ENCODE measurements around the gene GPR6. TPM values are rescaled to one million over a fixed set of nuclear protein-coding genes. Genes with fewer than 3 reads are reported as not detected.

GPR6 gene, protein sequence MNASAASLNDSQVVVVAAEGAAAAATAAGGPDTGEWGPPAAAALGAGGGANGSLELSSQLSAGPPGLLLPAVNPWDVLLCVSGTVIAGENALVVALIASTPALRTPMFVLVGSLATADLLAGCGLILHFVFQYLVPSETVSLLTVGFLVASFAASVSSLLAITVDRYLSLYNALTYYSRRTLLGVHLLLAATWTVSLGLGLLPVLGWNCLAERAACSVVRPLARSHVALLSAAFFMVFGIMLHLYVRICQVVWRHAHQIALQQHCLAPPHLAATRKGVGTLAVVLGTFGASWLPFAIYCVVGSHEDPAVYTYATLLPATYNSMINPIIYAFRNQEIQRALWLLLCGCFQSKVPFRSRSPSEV
- not detected in 2 replicates for total RNA-seq (2022)
- not detected for Bru-seq, nascent RNA
- BruChase-seq, experiment 1, labeled RNA remaining after a 6-hour chase: not detected
- BruChase-seq, experiment 2, labeled RNA remaining after a 2-hour chase: not detected
- long read RNA-seq: 0 reads

DNA sequence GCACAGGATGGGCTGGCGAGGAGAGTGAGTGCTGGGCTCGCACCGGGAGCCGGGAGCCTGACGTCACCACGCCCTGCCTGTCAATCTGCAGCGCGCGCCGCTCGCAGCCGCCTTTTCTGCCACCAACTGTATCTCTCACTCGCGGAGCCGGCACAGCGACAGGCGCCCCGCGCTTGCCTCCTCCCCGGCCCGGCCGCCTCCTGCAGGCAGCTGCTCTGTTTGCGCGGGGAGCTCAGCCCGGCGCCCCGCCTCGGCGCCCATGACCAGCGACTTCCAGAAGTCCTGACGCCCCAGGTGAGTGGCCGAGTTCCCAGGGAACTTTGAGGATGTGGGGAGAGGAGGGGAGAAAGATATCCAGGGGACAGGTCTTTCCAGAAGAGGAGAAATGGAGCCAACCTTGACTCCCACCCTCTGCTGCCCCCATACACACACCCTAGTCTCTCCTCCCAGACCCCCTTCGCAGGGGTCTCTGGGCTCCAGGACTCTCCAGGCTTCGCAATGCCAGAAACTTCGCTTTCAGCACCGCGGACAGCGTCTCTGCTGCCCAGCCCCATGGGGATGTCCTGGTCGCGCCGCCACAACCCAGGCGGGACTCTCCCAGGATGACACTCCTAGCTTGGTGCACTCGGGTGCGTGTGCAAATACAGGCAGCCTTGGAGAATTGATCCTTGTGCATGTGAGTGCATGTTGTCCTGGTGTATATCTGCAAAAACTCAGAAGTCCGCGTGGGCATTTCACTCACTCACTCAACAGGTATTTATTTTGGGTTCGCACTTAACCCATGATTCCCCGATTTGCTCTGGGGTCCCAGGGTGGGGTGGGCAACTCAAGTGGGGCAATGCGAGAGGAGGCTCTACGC, at the start of gene GPR6:
Gene GPR6, plus strand, starts transcription at position 138 of the 859 bp plus-strand sequence. CDS start 802 bp downstream, outside the sequence.
- Mint-ChIP-seq H3K27ac (ENCODE audit: low read depth, unreplicated experiment) (no peak within 1 kb of the TSS), H3K36me3 (ENCODE audit: insufficient read depth, unreplicated experiment) (no peaks in the 10 kb centered on the region), H3K27me3 (ENCODE audit: insufficient read depth, unreplicated experiment) (peaks cover 47% of the 10 kb centered on the region), H3K4me1 (ENCODE audit: insufficient read depth, unreplicated experiment) (no peaks in the 10 kb centered on the region), H3K9me3 (ENCODE audit: unreplicated experiment) (no peaks in the 10 kb centered on the region), H3K4me3 (ENCODE audit: unreplicated experiment) (no peak within 1 kb of the TSS)
- intact Hi-C loops (cut with micrococcal nuclease): no loop called here
- TF ChIP-seq, protein P1, sequence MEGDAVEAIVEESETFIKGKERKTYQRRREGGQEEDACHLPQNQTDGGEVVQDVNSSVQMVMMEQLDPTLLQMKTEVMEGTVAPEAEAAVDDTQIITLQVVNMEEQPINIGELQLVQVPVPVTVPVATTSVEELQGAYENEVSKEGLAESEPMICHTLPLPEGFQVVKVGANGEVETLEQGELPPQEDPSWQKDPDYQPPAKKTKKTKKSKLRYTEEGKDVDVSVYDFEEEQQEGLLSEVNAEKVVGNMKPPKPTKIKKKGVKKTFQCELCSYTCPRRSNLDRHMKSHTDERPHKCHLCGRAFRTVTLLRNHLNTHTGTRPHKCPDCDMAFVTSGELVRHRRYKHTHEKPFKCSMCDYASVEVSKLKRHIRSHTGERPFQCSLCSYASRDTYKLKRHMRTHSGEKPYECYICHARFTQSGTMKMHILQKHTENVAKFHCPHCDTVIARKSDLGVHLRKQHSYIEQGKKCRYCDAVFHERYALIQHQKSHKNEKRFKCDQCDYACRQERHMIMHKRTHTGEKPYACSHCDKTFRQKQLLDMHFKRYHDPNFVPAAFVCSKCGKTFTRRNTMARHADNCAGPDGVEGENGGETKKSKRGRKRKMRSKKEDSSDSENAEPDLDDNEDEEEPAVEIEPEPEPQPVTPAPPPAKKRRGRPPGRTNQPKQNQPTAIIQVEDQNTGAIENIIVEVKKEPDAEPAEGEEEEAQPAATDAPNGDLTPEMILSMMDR (IDR thresholded peaks at IDR 0.05; ENCODE audit: unreplicated experiment): no peak
- DNase-seq (ENCODE audit: unreplicated experiment): peak; percentile 60
- CTCF ChIA-PET: interaction anchor here (0.8 kb wide), 1 partner anchor 403 kb away, joined by 3 read pairs; no protein-coding TSS in a partner anchor
- no TSS peak for BruUV-seq (replicated peaks)
- POLR2A ChIA-PET: no interaction called here

DNA sequence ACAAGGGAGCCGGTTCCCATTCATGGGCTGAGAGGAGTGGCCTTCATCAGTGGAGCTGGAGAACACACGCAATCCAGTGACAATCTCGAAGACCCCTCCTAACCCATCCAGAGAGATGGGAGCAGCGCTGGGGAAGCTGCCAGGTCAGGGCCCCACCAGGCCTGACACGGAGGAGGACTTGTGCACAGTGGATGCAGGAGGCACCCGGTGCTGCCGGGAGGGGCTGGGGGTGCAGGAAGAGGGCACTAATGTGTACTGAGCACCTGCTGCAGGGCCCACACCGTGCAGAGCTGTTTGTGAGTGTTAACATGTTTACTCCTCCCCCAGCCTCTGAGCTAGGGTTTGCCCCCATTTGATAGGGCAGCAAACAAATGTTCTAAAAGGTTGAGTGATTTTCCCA, 43.8 kb upstream of the GPR6 start:
- TF ChIP-seq, protein P1 (IDR thresholded peaks at IDR 0.05; ENCODE audit: unreplicated experiment): no peak
- H3K4me1 Mint-ChIP-seq (ENCODE audit: insufficient read depth, unreplicated experiment): no peaks in the 10 kb centered on the region
- no peak for DNase-seq (ENCODE audit: unreplicated experiment)
- H3K9me3 Mint-ChIP-seq (ENCODE audit: unreplicated experiment): no peaks in the 10 kb centered on the region
- no TSS peak for BruUV-seq (replicated peaks)
- CTCF ChIA-PET: interaction anchor here (1.0 to 1.2 kb wide), 2 partner anchors 66 to 445 kb away, joined by 3 read pairs; no protein-coding TSS in a partner anchor
- H3K27me3 Mint-ChIP-seq (ENCODE audit: insufficient read depth, unreplicated experiment): no peaks in the 10 kb centered on the region
- no peaks in the 10 kb centered on the region for H3K36me3 Mint-ChIP-seq (ENCODE audit: insufficient read depth, unreplicated experiment)
- no peak overlapping the region for H3K27ac Mint-ChIP-seq (ENCODE audit: low read depth, unreplicated experiment)
- H3K4me3 Mint-ChIP-seq (ENCODE audit: unreplicated experiment): no peak overlapping the region
- intact Hi-C loops (cut with micrococcal nuclease): no loop called here
- POLR2A ChIA-PET: interaction anchor here (0.7 to 1.1 kb wide), 2 partner anchors 15 to 94 kb away, joined by 3 to 4 read pairs; no protein-coding TSS in a partner anchor

DNA sequence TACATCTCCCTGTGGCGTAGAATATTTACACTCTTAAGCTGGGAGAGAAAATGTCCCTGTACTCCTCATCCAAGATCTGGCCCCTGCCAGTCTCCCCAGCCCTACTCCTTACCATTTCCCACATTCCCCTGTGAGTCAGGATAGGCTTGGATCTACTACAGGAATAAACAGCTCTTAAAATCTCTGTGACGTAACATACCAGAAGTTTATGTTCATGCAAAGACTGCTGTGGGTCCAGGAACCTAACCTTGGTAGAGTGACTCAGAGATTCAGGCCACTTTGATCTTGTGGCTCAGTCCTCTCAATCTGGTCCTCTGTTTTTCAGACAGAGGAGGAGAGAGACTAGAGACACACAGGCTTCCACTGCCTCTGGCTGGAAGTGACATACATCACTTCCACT, 38.5 kb upstream of the GPR6 start:
- BruUV-seq (replicated peaks): no TSS peak
- Mint-ChIP-seq H3K4me1 (ENCODE audit: insufficient read depth, unreplicated experiment) (no peaks in the 10 kb centered on the region), H3K27me3 (ENCODE audit: insufficient read depth, unreplicated experiment) (peaks cover 40% of the 10 kb centered on the region), H3K27ac (ENCODE audit: low read depth, unreplicated experiment) (no peak overlapping the region), H3K9me3 (ENCODE audit: unreplicated experiment) (no peaks in the 10 kb centered on the region), H3K4me3 (ENCODE audit: unreplicated experiment) (no peak overlapping the region), H3K36me3 (ENCODE audit: insufficient read depth, unreplicated experiment) (no peaks in the 10 kb centered on the region)
- POLR2A ChIA-PET: no interaction called here
- CTCF ChIA-PET: interaction anchor here (0.6 to 1.0 kb wide), 2 partner anchors 100 to 236 kb away, joined by 3 read pairs; no protein-coding TSS in a partner anchor
- intact Hi-C loops (cut with micrococcal nuclease): no loop called here
- TF ChIP-seq, protein P1 (IDR thresholded peaks at IDR 0.05; ENCODE audit: unreplicated experiment): no peak
- peak; percentile 42 for DNase-seq (ENCODE audit: unreplicated experiment)

DNA sequence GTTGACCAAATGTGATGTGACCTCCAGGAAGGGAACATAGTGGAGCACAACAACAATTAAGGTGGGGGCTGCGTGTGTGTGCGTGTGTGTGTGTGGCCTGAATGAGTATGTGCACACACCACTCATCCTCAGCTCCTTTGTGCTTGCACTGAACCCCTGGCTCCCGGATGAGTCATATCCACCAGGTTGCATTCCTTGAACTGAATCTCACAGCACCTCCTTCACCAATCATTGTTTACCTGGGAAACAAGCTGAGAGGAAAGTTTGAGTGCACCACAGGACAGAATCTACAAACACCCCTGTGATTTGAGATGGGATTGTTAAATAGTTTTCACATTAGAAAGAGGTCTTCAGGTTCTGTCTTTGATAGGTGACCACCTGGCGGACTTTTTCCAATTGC, 33.7 kb upstream of the GPR6 start:
- no peak overlapping the region for H3K27ac Mint-ChIP-seq (ENCODE audit: low read depth, unreplicated experiment)
- H3K9me3 Mint-ChIP-seq (ENCODE audit: unreplicated experiment): no peaks in the 10 kb centered on the region
- H3K36me3 Mint-ChIP-seq (ENCODE audit: insufficient read depth, unreplicated experiment): no peaks in the 10 kb centered on the region
- ChIA-PET CTCF (no interaction called here), POLR2A (interaction anchor here (1.0 kb wide), 1 partner anchor 118 kb away, joined by 4 read pairs; no protein-coding TSS in a partner anchor)
- intact Hi-C loops (cut with micrococcal nuclease): no loop called here
- TF ChIP-seq, protein P1 (IDR thresholded peaks at IDR 0.05; ENCODE audit: unreplicated experiment): no peak
- BruUV-seq (replicated peaks): no TSS peak
- H3K27me3 Mint-ChIP-seq (ENCODE audit: insufficient read depth, unreplicated experiment): peaks cover 56% of the 10 kb centered on the region
- H3K4me1 Mint-ChIP-seq (ENCODE audit: insufficient read depth, unreplicated experiment): no peaks in the 10 kb centered on the region
- peak; percentile 50 for DNase-seq (ENCODE audit: unreplicated experiment)
- no peak overlapping the region for H3K4me3 Mint-ChIP-seq (ENCODE audit: unreplicated experiment)
